Esophagus muscularis mucosa (tissue), 4 donors: Measurements from ENCODE around the gene MMP24. TPM values are rescaled to one million over a fixed set of nuclear protein-coding genes. Genes with fewer than 3 reads are reported as not detected.

Experiments
- DNase-seq: peaks from one replicate; pipeline ENCODE4 v3.0.0-alpha.2; 2017; ENCODE audit errors: extremely low spot score
- H3K27ac ChIP-seq, 4 donors: fragments of 200-600 bp; sonication (generic); replicated peaks in 1 of 4; 1 replicate in 3 of 4; 2 replicates in 1 of 4; pipeline ENCODE4 v1.5.1; 2016 to 2019; ENCODE audit warnings: mild to moderate bottlenecking in 1 of 4
- H3K27me3 ChIP-seq, 4 donors: fragments of 200-600 bp; sonication (generic); one replicate each; pipeline versions ENCODE4 v1.5.1 to v1.6.0; 2016 to 2019
- H3K36me3 ChIP-seq, 4 donors: fragments of 200-600 bp; sonication (generic); one replicate each; pipeline ENCODE4 v1.5.1; 2016 to 2019
- H3K4me1 ChIP-seq, 4 donors: fragments of 200-600 bp; sonication (generic); one replicate each; pipeline ENCODE4 v1.5.1; 2016 to 2019
- H3K4me3 ChIP-seq, 4 donors: fragments of 200-600 bp; sonication (generic); 1 replicate in 2 of 4; 2 replicates in 2 of 4; pipeline ENCODE4 v1.5.1; 2016 to 2019; ENCODE audit warnings: mild to moderate bottlenecking in 4 of 4, moderate library complexity in 1 of 4
- H3K9me3 ChIP-seq, 4 donors: fragments of 200-600 bp; sonication (generic); 1 replicate in 3 of 4; 2 replicates in 1 of 4; pipeline ENCODE4 v1.5.1; 2016 to 2019
- CTCF ChIP-seq, 3 experiments: fragments of 200-600 bp in 2 of 3; fragments of 450-650 bp in 1 of 3; sonication (generic) in 2 of 3; IDR thresholded peaks; one replicate each; pipeline ENCODE4 v1.5.1; 2017 to 2019; ENCODE audit warnings: antibody characterized with exemption in 3 of 3, mild to moderate bottlenecking in 2 of 3, moderate library complexity in 1 of 3
- EP300 ChIP-seq: sonication (generic); formaldehyde crosslinking; IDR thresholded peaks from one replicate; pipeline ENCODE4 v1.6.1; 2017; ENCODE audit warnings: antibody characterized with exemption
- POLR2A ChIP-seq: fragments of 450-650 bp; IDR thresholded peaks from one replicate; pipeline ENCODE4 v1.6.1; 2017; ENCODE audit warnings: antibody characterized with exemption, moderate library complexity, mild to moderate bottlenecking, low read depth
- POLR2AphosphoS5 ChIP-seq, 2 donors: sonication (generic); formaldehyde crosslinking; IDR thresholded peaks; one replicate each; pipeline ENCODE4 v1.6.1; 2017; ENCODE audit warnings: antibody characterized with exemption in 2 of 2
- WGBS: methylation state at CpG from one replicate; pipeline ENCODE4 v1.1.5; 2018; 5-methylcytosine and 5-hydroxymethylcytosine counted together
- intact Hi-C: fragments of 100-400 bp; cut with DNase I; formaldehyde crosslinking; loops from one replicate; pipeline ENCODE4 v1.15.1; 2023
- total RNA-seq, 4 donors: library from RNA; depleted of rRNA; stranded (reverse); fragments of >200 nt; gene quantifications; one replicate each; pipeline versions ENCODE4 v1.1.0 to v1.2.1, GENCODE V29; 2016

Gene MMP24
- total RNA-seq, 4 donors from 2014 or later: 0.83 to 4.0 (median 2.0) TPM

GRCh38 chr20:35237486-35237885, 11.0 kb downstream of the MMP24 start:
- no peak for TF ChIP-seq POLR2AphosphoS5 (IDR thresholded peaks at IDR 0.05)
- TF ChIP-seq POLR2A: no peak
- TF ChIP-seq EP300: no peak
- TF ChIP-seq CTCF (IDR thresholded peaks at IDR 0.05): no peak
- DNase-seq: no peak
- H3K4me1 ChIP-seq: no peaks in the 10 kb centered on the region
- no peaks in the 10 kb centered on the region for H3K27me3 ChIP-seq
- no peak overlapping the region for H3K4me3 ChIP-seq
- H3K36me3 ChIP-seq: peaks cover 0 to 37% (median 12%) of the 10 kb centered on the region in 4 donors
- intact Hi-C loops: no loop called here
- no peak overlapping the region for H3K27ac ChIP-seq
- no peaks in the 10 kb centered on the region for H3K9me3 ChIP-seq

- H3K27me3 ChIP-seq: no peaks in the 10 kb centered on the region
- peaks cover 0 to 37% (median 12%) of the 10 kb centered on the region in 4 donors for H3K36me3 ChIP-seq
- no peaks in the 10 kb centered on the region for H3K9me3 ChIP-seq
- WGBS: 84% methylated on average over 4 of the region's 4 CpGs
- TF ChIP-seq POLR2A (no peak), CTCF (IDR thresholded peaks at IDR 0.05) (no peak), POLR2AphosphoS5 (IDR thresholded peaks at IDR 0.05) (no peak)
- no peaks in the 10 kb centered on the region for H3K4me1 ChIP-seq
- H3K4me3 ChIP-seq: no peak overlapping the region
- H3K27ac ChIP-seq: no peak overlapping the region
- intact Hi-C loops: no loop called here
- DNase-seq: no peak
These were observed 11.7 kb downstream of the MMP24 start for GRCh38 chr20:35238170-35238569.

- intact Hi-C loops: no loop called here
These were observed 12.2 kb downstream of the MMP24 start for GRCh38 chr20:35238735-35239134.

GRCh38 chr20:35240083-35240810, 13.8 kb downstream of the MMP24 start:
- Histone ChIP-seq H3K27ac (no peak overlapping the region), H3K4me1 (no peaks in the 10 kb centered on the region), H3K36me3 (peaks cover 0 to 26% (median 6%) of the 10 kb centered on the region in 4 donors), H3K27me3 (no peaks in the 10 kb centered on the region), H3K4me3 (no peak overlapping the region), H3K9me3 (no peaks in the 10 kb centered on the region)
- DNase-seq: no peak
- WGBS: 81% methylated on average over 5 of the region's 5 CpGs
- TF ChIP-seq EP300 (no peak), CTCF (IDR thresholded peaks at IDR 0.05) (no peak), POLR2AphosphoS5 (IDR thresholded peaks at IDR 0.05) (no peak), POLR2A (no peak)
- intact Hi-C loops: no loop called here

More at GRCh38 chr20:35238735-35239134, 12.2 kb downstream of the MMP24 start:
- no peaks in the 10 kb centered on the region for H3K27me3 ChIP-seq
- no peaks in the 10 kb centered on the region for H3K9me3 ChIP-seq
- TF ChIP-seq POLR2A: no peak
- no peak for TF ChIP-seq POLR2AphosphoS5 (IDR thresholded peaks at IDR 0.05)
- TF ChIP-seq CTCF (IDR thresholded peaks at IDR 0.05): no peak
- TF ChIP-seq EP300: no peak
- H3K27ac ChIP-seq: no peak overlapping the region
- DNase-seq: no peak
- WGBS: 80% methylated on average over 5 of the region's 5 CpGs
- peaks cover 0 to 37% (median 12%) of the 10 kb centered on the region in 4 donors for H3K36me3 ChIP-seq
- H3K4me3 ChIP-seq: no peak overlapping the region
- no peaks in the 10 kb centered on the region for H3K4me1 ChIP-seq
